GM12801 (cell line): ENCODE measurements around the gene MEGF10.

Experiments used
- CTCF ChIP-seq: IDR thresholded peaks from one replicate; pipeline ENCODE4 v1.5.1; 2011; ENCODE audit warnings: control low read depth; ENCODE audit not compliant: insufficient read length; ENCODE audit errors: extremely low read depth

The MEGF10 gene

GRCh38 chr5:127303404-127303803, 12.8 kb downstream of the MEGF10 start:
- no peak for TF ChIP-seq CTCF

GRCh38 chr5:127305493-127305892, 14.9 kb downstream of the MEGF10 start:
- TF ChIP-seq CTCF: no peak

- TF ChIP-seq CTCF: no peak
Measured at GRCh38 chr5:127306036-127306435, 15.4 kb downstream of the MEGF10 start.

GRCh38 chr5:127306647-127307046, 16.1 kb downstream of the MEGF10 start:
- TF ChIP-seq CTCF: no peak

- no peak for TF ChIP-seq CTCF
Measured at GRCh38 chr5:127307868-127308267, 17.3 kb downstream of the MEGF10 start.

GRCh38 chr5:127308945-127309344, 18.3 kb downstream of the MEGF10 start:
- no peak for TF ChIP-seq CTCF

- TF ChIP-seq CTCF: no peak
Measured at GRCh38 chr5:127311349-127311748, 20.8 kb downstream of the MEGF10 start.
